Measurements from ENCODE around the gene CTNNBL1.

The CTNNBL1 gene

DNA sequence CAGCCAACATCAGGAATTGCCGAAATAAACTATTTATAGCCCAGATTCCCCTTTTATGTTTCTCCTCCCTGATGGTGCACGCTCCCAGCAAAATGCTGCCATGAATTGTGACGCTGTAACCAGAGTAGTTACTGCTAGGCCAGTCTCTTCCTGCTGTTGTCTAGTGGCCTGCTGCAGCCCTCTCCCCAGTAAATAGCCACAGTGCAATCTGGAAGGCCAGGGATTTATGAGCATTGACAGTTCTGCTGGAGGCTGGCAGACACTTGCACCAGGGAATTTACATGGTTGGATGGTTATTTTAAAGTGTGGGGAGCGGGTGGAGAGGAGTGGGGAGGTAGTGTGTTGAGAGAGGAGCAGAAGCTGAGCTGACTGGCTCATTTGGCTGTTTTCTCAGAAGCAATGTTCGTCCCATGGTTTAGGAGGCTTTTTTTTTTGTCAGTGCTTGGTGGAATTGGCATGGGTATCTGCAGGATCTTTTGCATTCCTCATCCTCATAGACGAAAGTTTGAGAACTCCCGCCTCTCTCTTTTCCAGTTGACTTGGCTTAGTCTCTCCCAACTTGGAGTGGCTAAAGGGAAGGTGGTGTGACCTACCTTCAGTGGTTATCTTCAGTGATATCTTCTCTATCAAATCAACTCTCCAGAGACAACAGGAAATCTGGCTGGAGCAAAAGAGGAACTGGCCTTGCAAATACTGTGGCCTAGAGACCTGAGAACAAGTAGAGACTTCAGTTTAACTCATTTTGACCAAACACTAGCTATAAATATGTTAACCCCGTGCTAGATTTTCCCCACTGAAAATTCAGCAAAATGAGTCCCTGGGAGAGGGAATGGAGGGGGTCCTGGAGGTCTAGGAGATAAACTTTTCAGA is 109.8 kb downstream of the CTNNBL1 start:
- peak; percentile 67 for ATAC-seq (ENCODE audit: low read depth)
- Mint-ChIP-seq H3K36me3 (peaks cover 17% of the 10 kb centered on the region), H3K4me1 (peaks cover 60% of the 10 kb centered on the region)

DNA sequence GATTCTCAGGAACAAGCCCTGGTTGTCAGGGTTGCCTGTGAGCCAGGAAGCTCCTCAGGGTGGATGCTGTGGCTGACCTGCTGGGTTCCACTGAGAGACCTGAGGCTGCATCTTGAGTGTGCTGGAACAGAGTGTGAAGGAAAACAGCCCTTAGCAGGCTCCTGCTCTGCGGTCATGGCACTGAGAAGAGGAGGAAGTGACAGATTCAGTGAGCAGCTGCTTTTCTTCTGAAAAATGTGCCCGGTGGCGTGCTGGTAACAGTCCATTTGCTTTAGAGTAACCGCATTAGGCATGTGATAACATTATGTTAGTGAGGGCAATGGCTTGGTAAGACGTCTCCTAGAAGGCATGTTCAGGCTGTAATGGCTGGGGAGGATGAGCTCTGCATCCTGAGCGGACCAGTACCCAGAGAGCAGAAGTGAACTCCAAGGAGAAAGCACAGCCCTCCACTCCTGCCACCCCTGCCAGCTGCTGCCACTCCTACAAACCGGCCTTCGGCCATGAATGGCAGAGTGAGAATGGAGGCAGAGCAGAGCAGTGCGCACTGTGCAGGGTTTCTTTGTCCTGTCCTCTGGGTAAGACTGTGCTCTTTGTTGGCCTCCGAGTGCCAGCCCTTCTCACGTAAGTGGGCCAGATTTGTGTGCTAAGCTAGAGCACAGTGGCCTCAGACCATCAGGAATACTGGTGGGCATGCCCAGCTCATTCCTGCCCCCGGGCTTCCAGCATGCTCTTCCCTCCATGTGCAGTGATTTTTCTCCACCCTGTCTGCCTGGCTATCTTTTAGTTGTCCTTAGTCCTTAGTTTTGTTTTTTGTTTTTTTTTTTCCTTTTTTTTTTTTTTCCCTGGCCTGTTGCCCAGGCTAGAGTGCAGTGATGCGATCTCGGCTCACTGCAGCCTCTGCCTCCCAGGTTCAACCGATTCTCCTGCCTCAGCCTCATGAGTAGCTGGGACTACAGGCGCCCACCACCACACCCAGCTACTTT is 111.0 kb downstream of the CTNNBL1 start:
- peak; percentile 87 for ATAC-seq (ENCODE audit: low read depth)
- Mint-ChIP-seq H3K9me3 (no peaks in the 10 kb centered on the region), H3K27ac (peak overlapping the region; percentile 95), H3K4me3 (peak overlapping the region; percentile 73), H3K36me3 (peaks cover 22% of the 10 kb centered on the region), H3K4me1 (peaks cover 63% of the 10 kb centered on the region), H3K27me3 (no peaks in the 10 kb centered on the region)
- DNase-seq (ENCODE audit: low spot score in 2 of 2): peak; percentile 43 to 60

More for the DNA sequence above, 109.8 kb downstream of the CTNNBL1 start:
- Mint-ChIP-seq H3K27me3 (no peaks in the 10 kb centered on the region), H3K9me3 (no peaks in the 10 kb centered on the region), H3K4me3 (peak overlapping the region; percentile 73), H3K27ac (peak overlapping the region; percentile 95)
- DNase-seq (ENCODE audit: low spot score in 2 of 2): peak; percentile 18 to 41

DNA sequence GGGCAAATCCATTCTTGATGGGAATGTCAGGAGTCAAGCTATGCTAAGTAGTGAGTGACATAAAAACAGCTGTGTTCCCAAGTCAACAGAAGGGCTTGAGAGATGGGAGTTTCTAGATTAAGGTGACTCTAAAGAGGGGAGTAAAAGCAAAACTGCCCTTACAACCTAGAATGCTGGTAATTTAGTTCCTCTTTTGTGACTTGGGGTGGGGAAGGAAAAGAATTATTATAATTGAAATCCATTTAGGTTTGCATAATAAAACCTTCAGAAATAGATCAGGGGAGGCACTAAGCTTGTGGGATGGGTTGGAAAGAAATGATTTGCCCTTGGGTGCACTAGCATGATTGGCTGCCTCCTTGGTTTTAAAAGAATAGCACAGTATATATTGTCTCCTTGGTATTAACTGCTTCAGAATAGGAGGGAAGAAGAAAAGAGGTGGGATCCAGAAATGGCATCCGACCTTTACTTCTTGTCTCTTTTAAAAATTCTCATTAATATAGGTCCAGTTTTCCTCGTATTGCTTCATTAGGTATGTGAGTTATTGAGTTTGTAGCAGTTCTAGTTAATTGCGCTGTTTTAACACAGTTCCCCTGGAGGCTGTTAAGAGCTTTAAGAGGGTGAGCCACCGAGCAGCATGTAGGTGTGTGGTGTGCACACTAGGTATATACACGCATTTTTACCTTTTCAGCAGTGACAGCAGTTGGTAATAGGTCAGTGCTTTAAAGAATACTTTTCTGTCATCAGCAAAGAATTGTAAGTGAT is 113.8 kb downstream of the CTNNBL1 start:
- DNase-seq (ENCODE audit: low spot score in 2 of 2) (no peak), ATAC-seq (ENCODE audit: low read depth) (peak; percentile 12)
- Mint-ChIP-seq H3K9me3 (no peaks in the 10 kb centered on the region), H3K4me1 (peaks cover 56% of the 10 kb centered on the region), H3K27ac (peak overlapping the region; percentile 95), H3K27me3 (no peaks in the 10 kb centered on the region), H3K36me3 (peaks cover 43% of the 10 kb centered on the region), H3K4me3 (peak overlapping the region; percentile 37)

DNA sequence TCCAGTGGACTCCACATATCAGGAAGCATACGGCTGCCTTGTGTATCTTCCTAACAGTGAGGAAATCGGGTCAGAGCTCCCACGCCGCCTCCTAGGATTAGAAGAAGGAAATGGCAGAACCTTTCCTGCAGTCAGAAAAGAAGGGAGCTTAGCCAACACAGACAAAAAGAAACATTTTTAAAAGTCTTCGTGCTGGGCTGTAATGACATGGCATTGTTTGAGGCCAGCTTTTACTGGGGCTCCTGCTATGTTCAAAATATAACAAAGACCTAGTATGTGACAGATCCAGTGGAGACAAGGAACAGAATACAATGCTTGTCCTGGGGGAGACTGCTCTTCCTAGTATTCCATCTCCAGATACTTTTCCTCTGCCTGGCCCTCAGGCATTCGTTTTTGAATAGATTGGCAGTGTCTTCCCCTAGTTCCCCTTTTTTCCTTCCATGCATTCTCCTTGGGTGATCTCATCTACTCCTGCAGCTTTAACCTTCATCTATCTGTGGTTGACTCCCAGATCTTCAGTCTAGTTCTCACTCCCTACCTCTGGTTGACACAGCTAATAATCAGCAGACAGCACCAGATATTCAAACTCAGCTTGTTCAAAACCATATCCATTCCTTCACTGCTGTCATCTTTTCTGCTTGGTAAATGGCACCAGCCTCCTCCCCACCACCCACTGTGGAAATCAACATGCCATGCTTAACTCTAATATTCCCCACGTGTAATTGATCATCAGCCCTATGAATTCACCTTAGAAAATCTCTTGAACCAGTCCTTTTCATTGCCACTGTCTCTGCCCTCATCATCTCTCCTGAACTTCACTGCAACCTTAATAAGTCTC is 114.6 kb downstream of the CTNNBL1 start:
- Mint-ChIP-seq H3K4me3 (peak overlapping the region; percentile 32), H3K27me3 (no peaks in the 10 kb centered on the region), H3K36me3 (peaks cover 37% of the 10 kb centered on the region), H3K27ac (peak overlapping the region; percentile 11), H3K4me1 (peaks cover 48% of the 10 kb centered on the region), H3K9me3 (no peaks in the 10 kb centered on the region)
- DNase-seq (ENCODE audit: low spot score in 2 of 2) (no peak), ATAC-seq (ENCODE audit: low read depth) (no peak)

DNA sequence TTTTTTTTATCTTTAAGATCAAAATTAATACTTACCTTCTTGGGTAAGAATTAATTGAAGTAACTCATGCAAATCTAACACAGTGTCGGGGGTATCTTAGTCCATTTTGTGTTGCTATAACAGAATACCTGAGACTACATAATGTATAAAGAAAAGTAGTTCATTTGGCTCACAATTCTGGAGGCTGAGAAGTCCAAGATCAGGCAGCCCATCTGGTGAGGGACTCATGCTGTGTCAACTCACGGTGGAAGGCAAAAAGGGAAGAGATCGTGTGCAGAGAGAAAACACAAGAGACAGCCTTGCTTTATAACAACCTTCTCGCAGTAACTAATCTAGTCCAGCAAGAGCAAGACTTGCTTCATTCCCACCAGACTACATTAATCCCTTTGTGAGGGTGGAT is 116.2 kb downstream of the CTNNBL1 start:
- peaks cover 40% of the 10 kb centered on the region for H3K36me3 Mint-ChIP-seq
- peaks cover 38% of the 10 kb centered on the region for H3K4me1 Mint-ChIP-seq

DNA sequence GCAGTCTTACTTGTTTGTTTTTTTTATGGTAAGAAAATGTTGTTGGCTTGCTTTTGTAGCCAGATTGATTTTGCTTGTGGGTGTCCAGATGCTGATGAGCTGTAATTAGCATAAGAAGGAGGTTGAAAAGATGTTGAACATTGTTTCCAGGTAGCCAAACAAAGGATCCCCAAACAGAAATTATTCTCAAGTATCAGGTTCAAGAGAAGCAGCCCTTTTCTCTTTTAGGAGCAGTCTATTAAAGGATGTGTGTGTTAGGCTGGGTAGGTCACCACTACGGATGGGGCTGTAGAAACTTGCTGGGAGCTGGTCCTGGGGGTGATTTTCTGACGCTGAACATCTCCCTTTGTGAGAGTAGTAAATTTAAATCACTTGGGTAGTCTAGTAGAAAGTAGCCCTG is 122.2 kb downstream of the CTNNBL1 start:
- ATAC-seq (ENCODE audit: low read depth): no peak
- peaks cover 14% of the 10 kb centered on the region for H3K4me1 Mint-ChIP-seq
- peak overlapping the region; percentile 43 for H3K27ac Mint-ChIP-seq
- no peaks in the 10 kb centered on the region for H3K9me3 Mint-ChIP-seq
- no peaks in the 10 kb centered on the region for H3K27me3 Mint-ChIP-seq
- H3K4me3 Mint-ChIP-seq: no peak overlapping the region
- H3K36me3 Mint-ChIP-seq: peaks cover 29% of the 10 kb centered on the region
- no peak for DNase-seq (ENCODE audit: low spot score in 2 of 2)

More for the DNA sequence above, 116.2 kb downstream of the CTNNBL1 start:
- Mint-ChIP-seq H3K27ac (no peak overlapping the region), H3K27me3 (no peaks in the 10 kb centered on the region), H3K9me3 (no peaks in the 10 kb centered on the region), H3K4me3 (no peak overlapping the region)
- ATAC-seq (ENCODE audit: low read depth) (no peak), DNase-seq (ENCODE audit: low spot score in 2 of 2) (no peak)

DNA sequence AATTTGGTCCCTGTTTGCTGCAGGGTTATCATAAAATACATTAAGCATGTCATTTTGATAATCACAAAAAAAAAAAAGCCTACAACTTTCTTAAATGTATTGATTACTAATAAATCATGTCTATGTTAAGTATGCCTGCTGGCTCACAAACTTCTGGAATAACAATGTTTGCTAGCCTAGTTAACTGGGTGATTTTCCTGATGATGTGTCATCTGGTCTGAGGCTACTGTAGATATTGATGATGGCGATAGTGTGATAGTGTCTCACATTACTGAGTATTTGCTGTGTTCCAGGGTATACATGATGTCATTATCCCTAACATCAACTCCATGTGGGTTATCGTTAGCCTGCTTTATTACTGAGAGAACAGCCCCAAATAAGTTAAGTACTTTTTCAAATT is 122.9 kb downstream of the CTNNBL1 start:
- H3K36me3 Mint-ChIP-seq: peaks cover 25% of the 10 kb centered on the region
- no peaks in the 10 kb centered on the region for H3K27me3 Mint-ChIP-seq
- no peak overlapping the region for H3K27ac Mint-ChIP-seq
- no peak overlapping the region for H3K4me3 Mint-ChIP-seq
- ATAC-seq (ENCODE audit: low read depth) (no peak), DNase-seq (ENCODE audit: low spot score in 2 of 2) (no peak)
- H3K4me1 Mint-ChIP-seq: peaks cover 15% of the 10 kb centered on the region
- H3K9me3 Mint-ChIP-seq: no peaks in the 10 kb centered on the region

DNA sequence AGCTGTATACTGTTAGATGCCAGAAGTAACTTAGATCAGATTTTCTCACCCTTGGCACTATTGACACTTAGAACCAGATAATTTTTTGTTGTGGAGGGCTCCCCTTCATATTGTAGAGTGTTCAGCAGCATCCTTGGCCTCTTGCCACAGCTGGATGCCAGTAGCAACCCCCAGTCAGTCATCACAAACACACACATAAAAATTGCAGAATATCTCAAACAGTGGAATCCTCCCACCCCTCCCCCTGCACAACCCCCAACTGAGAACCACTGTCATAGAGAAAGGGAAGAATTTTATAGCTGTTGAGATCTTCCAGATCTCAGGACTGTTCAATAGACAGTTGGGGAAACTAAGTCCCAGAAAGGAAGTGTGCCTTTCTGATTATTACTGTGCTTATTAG is 127.9 kb downstream of the CTNNBL1 start:
- H3K4me3 Mint-ChIP-seq: no peak overlapping the region
- ATAC-seq (ENCODE audit: low read depth): no peak
- peaks cover 12% of the 10 kb centered on the region for H3K4me1 Mint-ChIP-seq
- H3K27me3 Mint-ChIP-seq: no peaks in the 10 kb centered on the region
- DNase-seq (ENCODE audit: low spot score in 2 of 2): no peak
- no peak overlapping the region for H3K27ac Mint-ChIP-seq
- H3K9me3 Mint-ChIP-seq: no peaks in the 10 kb centered on the region
- H3K36me3 Mint-ChIP-seq: peaks cover 22% of the 10 kb centered on the region

DNA sequence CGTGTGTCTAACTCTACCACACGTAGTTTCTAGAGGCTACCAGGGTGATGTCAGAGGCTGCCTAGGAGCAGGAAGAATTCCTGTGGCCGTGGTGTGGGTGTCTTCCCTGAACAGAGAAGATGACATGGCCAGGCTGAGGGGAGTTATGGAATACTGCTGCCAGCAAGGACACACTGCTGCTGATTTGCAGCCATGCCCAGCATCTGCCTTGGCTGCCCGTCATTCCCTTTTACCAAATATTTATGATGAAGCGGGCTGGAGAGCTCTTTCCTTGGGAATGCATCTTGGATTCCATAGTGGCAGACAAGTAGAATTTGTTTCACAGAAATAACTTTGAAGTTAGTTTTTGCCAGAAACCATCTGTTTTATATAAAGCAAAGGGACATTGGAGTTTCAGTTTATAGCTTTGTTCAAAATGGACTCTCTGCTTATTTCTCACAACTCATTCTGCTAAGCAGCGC is 128.3 kb downstream of the CTNNBL1 start:
- no peaks in the 10 kb centered on the region for H3K27me3 Mint-ChIP-seq
- peaks cover 12% of the 10 kb centered on the region for H3K4me1 Mint-ChIP-seq
- no peak for DNase-seq (ENCODE audit: low spot score in 2 of 2)
- no peak overlapping the region for H3K4me3 Mint-ChIP-seq
- ATAC-seq (ENCODE audit: low read depth): no peak
- H3K27ac Mint-ChIP-seq: no peak overlapping the region
- H3K9me3 Mint-ChIP-seq: no peaks in the 10 kb centered on the region
- peaks cover 22% of the 10 kb centered on the region for H3K36me3 Mint-ChIP-seq

DNA sequence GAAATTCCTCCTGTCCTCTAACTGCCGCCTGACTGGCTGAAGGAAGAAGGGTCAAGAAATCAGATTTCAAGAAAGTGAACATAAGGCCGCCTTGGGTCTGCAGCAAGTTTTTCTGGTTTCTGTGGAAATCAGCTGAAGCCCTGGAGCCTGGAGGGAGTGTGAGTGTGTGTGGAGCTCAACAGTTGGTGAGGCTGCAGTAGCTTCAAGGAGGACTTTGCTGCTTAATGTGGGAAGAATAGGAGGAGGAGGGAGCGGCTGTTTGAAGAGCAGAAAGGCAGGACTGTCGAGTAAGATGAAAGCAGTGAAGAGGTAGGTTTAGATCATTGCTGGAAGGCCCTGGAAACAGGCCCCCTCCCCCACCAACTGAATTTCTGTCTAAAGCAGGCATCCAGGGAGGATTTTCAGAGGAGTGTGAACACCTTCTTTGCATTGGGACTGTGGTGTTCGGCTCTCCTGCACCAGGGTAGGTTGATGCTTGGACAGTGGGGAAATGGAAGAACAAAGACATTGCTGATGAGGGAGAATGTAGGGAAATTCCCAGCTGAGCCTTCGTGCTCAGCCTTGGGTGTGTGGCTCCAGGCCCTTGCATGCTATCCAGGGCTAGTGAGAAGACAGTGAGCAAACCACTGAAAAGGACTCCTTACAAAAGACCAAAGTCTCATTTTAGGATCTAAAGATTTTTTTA is 129.6 kb downstream of the CTNNBL1 start:
- Mint-ChIP-seq H3K9me3 (no peaks in the 10 kb centered on the region), H3K4me1 (peaks cover 15% of the 10 kb centered on the region), H3K4me3 (no peak overlapping the region), H3K36me3 (peaks cover 27% of the 10 kb centered on the region), H3K27me3 (no peaks in the 10 kb centered on the region), H3K27ac (no peak overlapping the region)
- no peak for ATAC-seq (ENCODE audit: low read depth)
- no peak for DNase-seq (ENCODE audit: low spot score in 2 of 2)

DNA sequence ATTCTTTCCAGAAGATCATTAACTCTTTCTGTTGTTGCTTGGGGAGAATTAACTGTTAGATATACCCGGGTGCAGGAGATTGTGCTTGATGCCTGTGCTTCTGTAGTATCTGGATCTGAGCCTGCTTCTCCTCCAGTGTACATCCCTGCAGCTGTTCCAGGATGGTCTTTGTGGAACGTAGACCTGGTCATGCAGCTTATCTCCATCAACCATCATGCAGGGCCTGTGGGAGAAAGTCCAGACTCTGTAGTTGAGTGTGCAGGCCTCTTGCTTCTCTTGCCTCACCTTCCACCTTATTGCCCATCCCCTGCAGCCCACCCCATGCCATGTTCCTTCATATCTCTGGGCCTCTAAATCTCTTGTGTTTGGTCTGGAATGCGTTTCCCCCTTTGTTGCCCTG is 133.8 kb downstream of the CTNNBL1 start:
- DNase-seq (ENCODE audit: low spot score in 2 of 2) (no peak), ATAC-seq (ENCODE audit: low read depth) (no peak)
- H3K27me3 Mint-ChIP-seq: no peaks in the 10 kb centered on the region
- no peaks in the 10 kb centered on the region for H3K9me3 Mint-ChIP-seq
- peaks cover 24% of the 10 kb centered on the region for H3K4me1 Mint-ChIP-seq
- H3K4me3 Mint-ChIP-seq: no peak overlapping the region
- H3K27ac Mint-ChIP-seq: peak overlapping the region; percentile 24
- peaks cover 24% of the 10 kb centered on the region for H3K36me3 Mint-ChIP-seq

DNA sequence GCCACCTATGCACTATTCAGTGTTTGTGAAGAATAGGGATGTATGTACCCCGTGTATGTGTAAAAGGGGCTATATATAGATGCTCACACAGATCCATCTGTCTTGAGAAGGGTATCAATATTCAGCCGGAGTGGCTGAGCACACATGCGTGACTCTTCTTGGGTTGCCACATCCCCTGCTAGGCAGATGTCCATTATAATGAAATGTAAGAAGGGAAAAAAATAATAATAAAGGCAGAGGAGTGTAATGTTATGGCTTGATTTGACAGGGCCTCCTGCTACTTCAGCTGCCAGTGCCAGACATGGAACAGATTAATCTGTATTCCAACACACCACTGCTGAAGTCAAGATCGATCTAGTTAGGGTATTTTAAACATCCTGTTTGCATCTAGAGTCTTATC is 134.9 kb downstream of the CTNNBL1 start:
- no peak for ATAC-seq (ENCODE audit: low read depth)
- peak overlapping the region; percentile 33 for H3K27ac Mint-ChIP-seq
- no peaks in the 10 kb centered on the region for H3K27me3 Mint-ChIP-seq

More for the DNA sequence above, 134.9 kb downstream of the CTNNBL1 start:
- peaks cover 17% of the 10 kb centered on the region for H3K36me3 Mint-ChIP-seq
- DNase-seq (ENCODE audit: low spot score in 2 of 2): no peak
- peaks cover 22% of the 10 kb centered on the region for H3K4me1 Mint-ChIP-seq
- H3K4me3 Mint-ChIP-seq: no peak overlapping the region
- H3K9me3 Mint-ChIP-seq: no peaks in the 10 kb centered on the region
